ENCODE data around the gene DENND5A. TPM values are rescaled to one million over a fixed set of nuclear protein-coding genes. Genes with fewer than 3 reads are reported as not detected.
"Not testable (repeated sequence)": the region's sequence is repeated elsewhere in the genome, so short reads cannot be mapped to it uniquely, and the experiment has no call there.

DENND5A gene
- total and polyA plus RNA-seq, 3 donors from 2014 or later: 51.2 to 88.8 (median 73.6) TPM

GRCh38 chr11:9201372-9202162, 63.6 kb downstream of the DENND5A start:
- no peaks in the 10 kb centered on the region for H3K9me3 ChIP-seq
- H3K36me3 ChIP-seq (ENCODE audit: low read depth, missing control alignments): no peaks in the 10 kb centered on the region
- DNase-seq: no peak
- TF ChIP-seq POLR2A (IDR thresholded peaks at IDR 0.05) (no peak), CTCF (IDR thresholded peaks at IDR 0.05) (no peak)
- H3K4me1 ChIP-seq: no peaks in the 10 kb centered on the region
- intact Hi-C loops (cut with DNase I; ENCODE audit: low total_unique reads): no loop called here
- no peak overlapping the region for H3K4me3 ChIP-seq
- WGBS, 2 donors: 91% methylated on average over 3 of the region's 3 CpGs
- no peak overlapping the region for H3K27ac ChIP-seq
- no peaks in the 10 kb centered on the region for H3K27me3 ChIP-seq

GRCh38 chr11:9200471-9200870, 64.7 kb downstream of the DENND5A start:
- TF ChIP-seq POLR2A (IDR thresholded peaks at IDR 0.05): no peak
- no peak for TF ChIP-seq CTCF (IDR thresholded peaks at IDR 0.05)
- Histone ChIP-seq H3K9me3 (no peaks in the 10 kb centered on the region), H3K4me1 (no peaks in the 10 kb centered on the region), H3K27me3 (no peaks in the 10 kb centered on the region), H3K27ac (no peak overlapping the region), H3K36me3 (ENCODE audit: low read depth, missing control alignments) (no peaks in the 10 kb centered on the region), H3K4me3 (no peak overlapping the region)
- WGBS, 2 donors: 94 to 100% methylated on average over 2 of the region's 2 CpGs
- DNase-seq: no peak
- intact Hi-C loops (cut with DNase I; ENCODE audit: low total_unique reads): no loop called here

- Histone ChIP-seq H3K4me3 (no peak overlapping the region), H3K36me3 (ENCODE audit: low read depth, missing control alignments) (no peaks in the 10 kb centered on the region), H3K9me3 (no peaks in the 10 kb centered on the region), H3K27me3 (no peaks in the 10 kb centered on the region), H3K27ac (no peak overlapping the region), H3K4me1 (no peaks in the 10 kb centered on the region)
- DNase-seq: no peak
- intact Hi-C loops (cut with DNase I; ENCODE audit: low total_unique reads): no loop called here
- no peak for TF ChIP-seq CTCF (IDR thresholded peaks at IDR 0.05)
- no peak for TF ChIP-seq POLR2A (IDR thresholded peaks at IDR 0.05)
- 95 to 98% methylated on average over 3 of the region's 3 CpGs for WGBS, 2 donors
Measured at GRCh38 chr11:9193316-9193715, 71.8 kb downstream of the DENND5A start.

- no peak for DNase-seq
- no peaks in the 10 kb centered on the region for H3K9me3 ChIP-seq
- 93 to 95% methylated on average over 3 of the region's 3 CpGs for WGBS, 2 donors
- no peaks in the 10 kb centered on the region for H3K36me3 ChIP-seq (ENCODE audit: low read depth, missing control alignments)
- H3K27me3 ChIP-seq: no peaks in the 10 kb centered on the region
- no peak for TF ChIP-seq POLR2A (IDR thresholded peaks at IDR 0.05)
- no peak for TF ChIP-seq CTCF (IDR thresholded peaks at IDR 0.05)
- H3K4me1 ChIP-seq: no peaks in the 10 kb centered on the region
- intact Hi-C loops (cut with DNase I; ENCODE audit: low total_unique reads): no loop called here
- no peak overlapping the region for H3K27ac ChIP-seq
- no peak overlapping the region for H3K4me3 ChIP-seq
Measured at GRCh38 chr11:9192561-9192960, 72.6 kb downstream of the DENND5A start.

GRCh38 chr11:9190326-9191016, 74.7 kb downstream of the DENND5A start:
- H3K4me1 ChIP-seq; intact Hi-C loops (cut with DNase I; ENCODE audit: low total_unique reads); DNase-seq; H3K9me3 ChIP-seq; H3K27me3 ChIP-seq; H3K4me3 ChIP-seq; H3K27ac ChIP-seq; H3K36me3 ChIP-seq (ENCODE audit: low read depth, missing control alignments): not testable (repeated sequence)
- 96 to 97% methylated on average over 5 of the region's 5 CpGs for WGBS, 2 donors

GRCh38 chr11:9188860-9189259, 76.3 kb downstream of the DENND5A start:
- H3K4me3 ChIP-seq; H3K4me1 ChIP-seq; intact Hi-C loops (cut with DNase I; ENCODE audit: low total_unique reads); DNase-seq; H3K27ac ChIP-seq; H3K36me3 ChIP-seq (ENCODE audit: low read depth, missing control alignments); H3K27me3 ChIP-seq; H3K9me3 ChIP-seq: not testable (repeated sequence)
- 89% methylated on average over 3 of the region's 3 CpGs for WGBS, 2 donors
